B cell (primary cell): Measurements from ENCODE around the gene NUMB. TPM values are rescaled to one million over a fixed set of nuclear protein-coding genes. Genes with fewer than 3 reads are reported as not detected.

ENCODE experiments used
- ATAC-seq: fragments of 200-7000 bp; cut with Tn5 transposase; one replicate; pipeline ENCODE4 v1.10.0; 2021; ENCODE audit warnings: low read depth, mild to moderate bottlenecking, moderate number of reproducible peaks, moderate library complexity
- CTCF ChIA-PET: fragments of 350-600 bp; sonication (Branson Sonifier 250); formaldehyde crosslinking; loops from one replicate; lab custom pipeline; 2021; ENCODE audit warnings: antibody characterized with exemption, inconsistent platforms; lab: Charles Lee
- POLR2A ChIA-PET: fragments of 350-600 bp; sonication (Branson Sonifier 250); formaldehyde crosslinking; loops from one replicate; lab custom pipeline; 2021; ENCODE audit warnings: antibody characterized with exemption; lab: Charles Lee
- DNase-seq: peaks from one replicate; pipeline ENCODE4 v3.0.0; 2013
- H2AFZ ChIP-seq: 2 replicates; pipeline ENCODE4 v1.6.1; 2012; ENCODE audit warnings: mild to moderate bottlenecking, low read depth, low read length; ENCODE audit not compliant: insufficient read depth, poor library complexity, severe bottlenecking
- H3K27ac ChIP-seq, 2 donors: 1 replicate in 1 of 2; 2 replicates in 1 of 2; pipeline ENCODE4 v1.5.1; 2012 to 2013; ENCODE audit warnings: low read length in 2 of 2, mild to moderate bottlenecking in 2 of 2, moderate library complexity in 1 of 2
- H3K27me3 ChIP-seq, 4 experiments: fragments of 200-600 bp in 1 of 4; sonication (generic) in 1 of 4; replicated peaks in 1 of 4; 1 replicate in 2 of 4; 2 replicates in 2 of 4; pipeline versions ENCODE4 v1.6.1 to v1.7.0; 2013 to 2016; ENCODE audit warnings: low read length in 3 of 4, mild to moderate bottlenecking in 2 of 4, mixed read lengths in 1 of 4, moderate library complexity in 1 of 4; ENCODE audit not compliant: insufficient read depth in 4 of 4, control insufficient read depth in 3 of 4; ENCODE audit errors: control extremely low read depth in 1 of 4
- H3K36me3 ChIP-seq, 2 experiments: replicated peaks in 1 of 2; 1 replicate in 1 of 2; 2 replicates in 1 of 2; pipeline versions ENCODE4 v1.6.1 to v1.7.1; 2013; ENCODE audit warnings: low read length in 1 of 2; ENCODE audit not compliant: insufficient read depth in 2 of 2, control insufficient read depth in 1 of 2; ENCODE audit errors: control extremely low read depth in 1 of 2, extremely low read depth in 1 of 2
- H3K4me1 ChIP-seq, 2 donors: fragments of 200-600 bp in 1 of 2; sonication (generic) in 1 of 2; 1 replicate in 1 of 2; 2 replicates in 1 of 2; pipeline versions ENCODE4 v1.5.1 to v1.6.1; 2013 to 2017; ENCODE audit warnings: low read length in 2 of 2; ENCODE audit not compliant: control insufficient read depth in 2 of 2, insufficient read depth in 2 of 2
- H3K4me2 ChIP-seq: replicated peaks from 2 replicates; pipeline ENCODE3; 2012; ENCODE audit warnings: mild to moderate bottlenecking, low read depth, low read length; ENCODE audit not compliant: poor library complexity, severe bottlenecking
- H3K4me3 ChIP-seq, 5 experiments: fragments of 200-600 bp in 1 of 5; sonication (generic) in 1 of 5; 1 replicate in 3 of 5; 2 replicates in 2 of 5; pipeline versions ENCODE4 v1.5.1 to v1.7.0; 2011 to 2016; ENCODE audit warnings: low read length in 4 of 5, mild to moderate bottlenecking in 4 of 5, low read depth in 2 of 5, control low read depth in 1 of 5, moderate library complexity in 1 of 5; ENCODE audit not compliant: insufficient read depth in 1 of 5; ENCODE audit errors: control extremely low read depth in 1 of 5, extremely low read depth in 1 of 5
- H3K79me2 ChIP-seq: fragments of 200-600 bp; sonication (generic); one replicate; pipeline ENCODE4 v1.6.0; 2016; ENCODE audit warnings: low read length; ENCODE audit not compliant: control insufficient read depth, insufficient read depth
- H3K9ac ChIP-seq: fragments of 200-600 bp; sonication (generic); 2 replicates; pipeline ENCODE4 v1.6.1; 2017; ENCODE audit warnings: mild to moderate bottlenecking, low read length, moderate library complexity
- H3K9me3 ChIP-seq, 3 donors: one replicate each; pipeline versions ENCODE4 v1.6.1 to v1.7.1; 2013; ENCODE audit warnings: low read length in 2 of 3; ENCODE audit not compliant: control insufficient read depth in 2 of 3, insufficient read depth in 1 of 3; ENCODE audit errors: control extremely low read depth in 1 of 3
- H4K20me1 ChIP-seq: 2 replicates; pipeline ENCODE4 v1.6.0; 2012; ENCODE audit warnings: mild to moderate bottlenecking, low read length; ENCODE audit not compliant: insufficient read depth, control insufficient read depth, poor library complexity, severe bottlenecking
- H3K27ac Mint-ChIP-seq: one replicate; pipeline ENCODE4 v1.8.0; 2021; ENCODE audit warnings: mixed read lengths
- H3K27me3 Mint-ChIP-seq: one replicate; pipeline ENCODE4 v1.8.0; 2021; ENCODE audit warnings: mixed read lengths
- H3K4me1 Mint-ChIP-seq: one replicate; pipeline ENCODE4 v1.8.0; 2021; ENCODE audit warnings: mixed read lengths
- H3K4me3 Mint-ChIP-seq: one replicate; pipeline ENCODE4 v1.8.0; 2021; ENCODE audit warnings: mixed read lengths
- H3K9me3 Mint-ChIP-seq: one replicate; pipeline ENCODE4 v1.8.0; 2022; ENCODE audit warnings: mixed read lengths; ENCODE audit not compliant: insufficient read depth
- CTCF ChIP-seq: fragments of 200-600 bp; IDR thresholded peaks from one replicate; pipeline ENCODE4 v1.8.0; 2022; ENCODE audit warnings: antibody characterized with exemption, mild to moderate bottlenecking
- EZH2 ChIP-seq: IDR thresholded peaks from 2 replicates; pipeline ENCODE4 v1.6.1; 2012; ENCODE audit warnings: borderline replicate concordance, low read depth, mild to moderate bottlenecking, moderate library complexity, low read length; ENCODE audit not compliant: insufficient read depth, poor library complexity, severe bottlenecking
- WGBS: methylation state at CpG from one replicate; pipeline ENCODE4 v1.1.5; 2013; ENCODE audit warnings: missing lambda C conversion rate; ENCODE audit not compliant: insufficient coverage; 5-methylcytosine and 5-hydroxymethylcytosine counted together
- intact Hi-C: fragments of 100-400 bp; cut with micrococcal nuclease; formaldehyde crosslinking; loops from one replicate; pipeline ENCODE4 v1.10.0; 2022
- polyA plus RNA-seq: library from polyadenylated mRNA; depleted of rRNA; stranded (reverse); fragments of >200 nt; gene quantifications from 2 replicates; pipeline ENCODE4 v1.2.3, GENCODE V29; 2012
- total RNA-seq, 2 donors: library from RNA; stranded (reverse); fragments of 120-200 nt in 1 of 2; gene quantifications; 1 replicate in 1 of 2; 2 replicates in 1 of 2; pipeline versions ENCODE4 v1.2.3 to v1.2.4, GENCODE V29; 2013 to 2022

Gene NUMB
- total and polyA plus RNA-seq, 2 donors (not counting 1 experiment from before 2014, with no cell fraction given), result 63.4 to 102 TPM

GRCh38 chr14:73267474-73267873 is 190.9 kb downstream of the NUMB start:
- H4K20me1 ChIP-seq, result no peaks in the 10 kb centered on the region
- WGBS, result 97% methylated on average over 6 of the region's 6 CpGs
- POLR2A ChIA-PET, result no interaction called here
- intact Hi-C loops, result no loop called here
- CTCF ChIA-PET, result no interaction called here
- Mint-ChIP-seq H3K27ac (no peak overlapping the region), H3K27me3 (no peaks in the 10 kb centered on the region), H3K4me1 (peaks cover 18% of the 10 kb centered on the region), H3K4me3 (no peak overlapping the region), H3K9me3 (no peaks in the 10 kb centered on the region)
- ATAC-seq, result no peak
- no peak overlapping the region for H3K4me2 ChIP-seq
- no peak overlapping the region for H3K4me3 ChIP-seq
- H3K27ac ChIP-seq, result no peak overlapping the region
- peaks cover 0 to 3% (median 0%) of the 10 kb centered on the region in 4 experiments for H3K27me3 ChIP-seq
- H2AFZ ChIP-seq, result no peak overlapping the region
- no peak overlapping the region for H3K9ac ChIP-seq
- no peaks in the 10 kb centered on the region for H3K79me2 ChIP-seq
- H3K9me3 ChIP-seq, result no peaks in the 10 kb centered on the region
- H3K36me3 ChIP-seq, result no peaks in the 10 kb centered on the region
- no peak for DNase-seq
- TF ChIP-seq EZH2 (no peak), CTCF (no peak)
- H3K4me1 ChIP-seq, result peaks cover 11 to 13% of the 10 kb centered on the region in 2 donors

GRCh38 chr14:73266317-73266716 is 192.0 kb downstream of the NUMB start:
- Mint-ChIP-seq H3K4me3 (no peak overlapping the region), H3K4me1 (peaks cover 18% of the 10 kb centered on the region), H3K27ac (no peak overlapping the region), H3K27me3 (peaks cover under 1% of the 10 kb centered on the region), H3K9me3 (no peaks in the 10 kb centered on the region)
- Histone ChIP-seq H3K4me1 (peaks cover 11 to 13% of the 10 kb centered on the region in 2 donors), H3K36me3 (no peaks in the 10 kb centered on the region), H3K27me3 (peaks cover 0 to 3% (median 0%) of the 10 kb centered on the region in 4 experiments), H3K27ac (no peak overlapping the region), H3K9ac (no peak overlapping the region), H3K79me2 (no peaks in the 10 kb centered on the region), H3K4me3 (no peak overlapping the region), H4K20me1 (no peaks in the 10 kb centered on the region), H2AFZ (no peak overlapping the region), H3K4me2 (no peak overlapping the region), H3K9me3 (no peaks in the 10 kb centered on the region)
- CTCF ChIA-PET, result interaction anchor here (0.6 kb wide), 1 partner anchor 37 kb away, joined by 4 read pairs; no protein-coding TSS in a partner anchor
- 99% methylated on average over 7 of the region's 7 CpGs for WGBS
- ATAC-seq (no peak), DNase-seq (no peak)
- intact Hi-C loops, result no loop called here
- no peak for TF ChIP-seq CTCF
- TF ChIP-seq EZH2, result no peak
- POLR2A ChIA-PET, result no interaction called here
